Colonic mucosa (tissue), 4 donors: Measurements from ENCODE around the gene PRELID2. TPM values are rescaled to one million over a fixed set of nuclear protein-coding genes. Genes with fewer than 3 reads are reported as not detected.
"Not testable (repeated sequence)": the region's sequence is repeated elsewhere in the genome, so short reads cannot be mapped to it uniquely, and the experiment has no call there.

Experiments
- DNase-seq: peaks from one replicate; pipeline ENCODE4 v3.0.0-alpha.2; 2020
- H3K27ac ChIP-seq: fragments of 200-600 bp; one replicate; pipeline ENCODE4 v1.8.0; 2021
- H3K27me3 ChIP-seq: fragments of 200-600 bp; one replicate; pipeline ENCODE4 v1.8.0; 2021
- H3K36me3 ChIP-seq: fragments of 200-600 bp; one replicate; pipeline ENCODE4 v1.8.0; 2021
- H3K4me1 ChIP-seq: fragments of 200-600 bp; one replicate; pipeline ENCODE4 v1.8.0; 2021; ENCODE audit warnings: mild to moderate bottlenecking
- H3K4me3 ChIP-seq: fragments of 200-600 bp; one replicate; pipeline ENCODE4 v1.8.0; 2021
- H3K9ac ChIP-seq, 2 donors: one replicate each; pipeline ENCODE4 v1.7.0; 2013; ENCODE audit warnings: control low read depth in 2 of 2, low read depth in 2 of 2, low read length in 2 of 2
- H3K9me3 ChIP-seq: fragments of 200-600 bp; one replicate; pipeline ENCODE4 v1.8.0; 2021
- intact Hi-C: fragments of 100-400 bp; cut with DNase I; formaldehyde crosslinking; loops from one replicate; pipeline ENCODE4 v1.14.1; 2022
- total RNA-seq, 2 donors: library from RNA; stranded (reverse); fragmentation: NEBNext Ultra II Directional in 1 of 2; extraction: Animal tissue kit (Norgen Biotek cat#: 25700) in 1 of 2; gene quantifications; one replicate each; pipeline ENCODE4 v1.2.1, GENCODE V29; 2021
- TF ChIP-seq, protein P1 (sequence below): fragments of 200-600 bp; IDR thresholded peaks from one replicate; pipeline ENCODE4 v1.8.0; 2022; ENCODE audit warnings: antibody characterized with exemption, mild to moderate bottlenecking
- donor health status: healthy.
- donor health status: DM: no; HTN: no; CAD: no.
- donor health status: DM: no; HTN: no; CAD: no.

PRELID2 gene
- total RNA-seq, 2 donors from 2014 or later, result 96.2 to 105 TPM

DNA sequence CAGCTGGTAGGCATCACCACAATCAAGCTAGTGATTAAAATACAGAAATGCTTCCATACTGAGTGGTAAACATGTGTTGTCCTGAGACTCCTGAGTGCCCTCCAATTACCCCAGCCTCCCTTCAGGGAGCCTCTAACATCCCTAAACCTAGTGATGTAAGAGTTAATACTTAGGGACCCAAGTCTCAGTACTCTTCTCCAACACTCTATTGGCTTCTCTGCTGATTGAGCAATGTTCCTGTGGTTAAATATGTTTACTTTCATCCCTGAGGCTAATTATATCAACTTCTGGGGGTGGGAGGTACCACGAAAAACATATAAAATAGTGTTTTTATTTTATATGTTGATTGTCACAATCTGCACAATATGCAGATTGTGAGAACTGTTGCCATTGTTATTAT is 32.7 kb upstream of the PRELID2 start:
- Histone ChIP-seq H3K4me3 (no peak overlapping the region), H3K27me3 (no peaks in the 10 kb centered on the region), H3K36me3 (no peaks in the 10 kb centered on the region), H3K9ac (no peak overlapping the region), H3K27ac (no peak overlapping the region), H3K4me1 (no peaks in the 10 kb centered on the region), H3K9me3 (no peaks in the 10 kb centered on the region)
- TF ChIP-seq, protein P1, sequence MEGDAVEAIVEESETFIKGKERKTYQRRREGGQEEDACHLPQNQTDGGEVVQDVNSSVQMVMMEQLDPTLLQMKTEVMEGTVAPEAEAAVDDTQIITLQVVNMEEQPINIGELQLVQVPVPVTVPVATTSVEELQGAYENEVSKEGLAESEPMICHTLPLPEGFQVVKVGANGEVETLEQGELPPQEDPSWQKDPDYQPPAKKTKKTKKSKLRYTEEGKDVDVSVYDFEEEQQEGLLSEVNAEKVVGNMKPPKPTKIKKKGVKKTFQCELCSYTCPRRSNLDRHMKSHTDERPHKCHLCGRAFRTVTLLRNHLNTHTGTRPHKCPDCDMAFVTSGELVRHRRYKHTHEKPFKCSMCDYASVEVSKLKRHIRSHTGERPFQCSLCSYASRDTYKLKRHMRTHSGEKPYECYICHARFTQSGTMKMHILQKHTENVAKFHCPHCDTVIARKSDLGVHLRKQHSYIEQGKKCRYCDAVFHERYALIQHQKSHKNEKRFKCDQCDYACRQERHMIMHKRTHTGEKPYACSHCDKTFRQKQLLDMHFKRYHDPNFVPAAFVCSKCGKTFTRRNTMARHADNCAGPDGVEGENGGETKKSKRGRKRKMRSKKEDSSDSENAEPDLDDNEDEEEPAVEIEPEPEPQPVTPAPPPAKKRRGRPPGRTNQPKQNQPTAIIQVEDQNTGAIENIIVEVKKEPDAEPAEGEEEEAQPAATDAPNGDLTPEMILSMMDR, result no peak
- no peak for DNase-seq
- intact Hi-C loops, result no loop called here

DNA sequence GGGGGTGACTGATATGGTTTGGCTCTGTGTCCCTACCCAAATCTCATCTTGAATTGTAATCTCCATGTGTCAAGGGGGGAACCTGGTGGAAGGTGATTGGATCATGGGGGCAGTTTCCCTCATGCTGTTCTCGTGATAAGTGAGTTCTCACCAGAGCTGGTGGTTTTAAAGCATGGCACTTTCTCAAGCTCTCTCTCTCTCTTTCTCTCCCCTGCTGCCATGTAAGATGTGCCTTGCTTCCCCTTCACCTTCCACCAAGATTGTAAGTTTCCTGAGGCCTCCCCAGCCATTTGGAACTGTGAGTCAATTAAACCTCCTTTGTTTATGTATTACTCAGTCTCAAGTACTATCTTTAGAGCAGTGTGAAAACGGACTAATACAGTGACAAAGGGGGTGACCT is 29.3 kb upstream of the PRELID2 start:
- H3K4me1 ChIP-seq, DNase-seq, intact Hi-C loops: not testable (repeated sequence)

DNA sequence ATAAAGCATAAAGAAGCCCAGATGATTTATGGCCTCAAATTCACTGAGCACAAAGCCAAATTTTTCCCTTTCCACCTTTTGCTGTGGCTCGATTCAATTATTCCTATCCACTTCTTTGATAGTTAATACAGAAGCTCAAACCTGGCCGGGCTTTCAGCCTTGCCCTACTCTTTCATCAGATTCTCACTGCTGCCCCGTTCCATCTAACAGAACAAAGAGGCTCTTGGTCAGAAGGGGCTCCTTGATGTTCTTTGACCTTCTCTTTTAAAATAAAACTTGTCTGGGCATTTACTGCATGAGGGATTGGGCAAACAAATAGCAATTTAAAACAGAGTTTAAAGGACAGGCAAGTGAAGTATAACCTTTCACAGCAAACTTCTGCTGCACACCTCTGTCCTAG is 27.9 kb upstream of the PRELID2 start:
- TF ChIP-seq, protein P1, result no peak
- no peak overlapping the region for H3K9ac ChIP-seq

More for the DNA sequence above, 29.3 kb upstream of the PRELID2 start:
- H3K27ac ChIP-seq, H3K27me3 ChIP-seq, H3K36me3 ChIP-seq, H3K9me3 ChIP-seq, H3K4me3 ChIP-seq, H3K9ac ChIP-seq: not testable (repeated sequence)

DNA sequence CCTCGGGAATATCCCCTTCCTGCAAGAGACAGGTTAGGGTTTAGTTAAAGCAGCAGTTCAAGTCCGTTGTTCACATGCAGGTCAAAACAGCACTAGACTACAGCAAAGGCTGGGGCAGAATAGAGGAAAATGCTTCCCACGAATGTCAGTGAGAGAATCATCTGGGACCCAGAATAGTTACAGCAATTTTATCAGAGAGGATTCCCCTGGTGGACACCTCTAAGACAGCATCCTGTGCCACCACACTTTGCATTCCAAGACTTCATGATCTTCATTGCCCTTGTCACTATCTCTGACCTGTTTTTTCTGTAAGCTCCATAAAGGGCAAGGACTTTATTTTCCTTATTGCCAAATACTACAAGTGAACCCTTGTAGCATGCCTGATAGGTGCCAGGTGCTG is 24.8 kb upstream of the PRELID2 start:
- Histone ChIP-seq H3K27ac (no peak overlapping the region), H3K4me1 (peaks cover 11% of the 10 kb centered on the region), H3K9me3 (no peaks in the 10 kb centered on the region), H3K9ac (no peak overlapping the region), H3K27me3 (no peaks in the 10 kb centered on the region), H3K4me3 (no peak overlapping the region), H3K36me3 (no peaks in the 10 kb centered on the region)
- intact Hi-C loops, result no loop called here
- TF ChIP-seq, protein P1, result no peak
- no peak for DNase-seq

More for the DNA sequence above, 27.9 kb upstream of the PRELID2 start:
- no peaks in the 10 kb centered on the region for H3K36me3 ChIP-seq
- no peaks in the 10 kb centered on the region for H3K4me1 ChIP-seq
- no peak for DNase-seq
- no peaks in the 10 kb centered on the region for H3K9me3 ChIP-seq
- intact Hi-C loops, result no loop called here
- no peak overlapping the region for H3K4me3 ChIP-seq
- no peaks in the 10 kb centered on the region for H3K27me3 ChIP-seq
- H3K27ac ChIP-seq, result no peak overlapping the region

DNA sequence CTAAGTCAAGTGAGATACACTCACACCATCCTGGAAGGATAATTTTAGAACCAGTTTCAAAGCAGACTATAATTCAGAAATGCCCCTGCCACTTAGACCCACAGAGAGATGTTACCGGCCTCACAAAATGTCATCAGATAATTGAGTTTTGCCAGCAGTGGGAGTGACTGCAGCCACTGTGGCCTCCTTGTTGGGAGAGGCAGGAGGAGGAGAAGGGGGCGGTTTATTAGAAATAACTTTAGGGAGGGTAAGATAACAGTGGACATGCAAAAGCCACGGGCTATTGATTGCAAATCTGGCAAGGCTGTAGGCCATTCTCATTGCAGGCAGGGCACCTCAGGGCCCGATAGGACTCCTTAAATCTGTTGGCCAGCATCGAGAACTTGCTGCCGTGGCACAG is 24.3 kb upstream of the PRELID2 start:
- no peak for DNase-seq

DNA sequence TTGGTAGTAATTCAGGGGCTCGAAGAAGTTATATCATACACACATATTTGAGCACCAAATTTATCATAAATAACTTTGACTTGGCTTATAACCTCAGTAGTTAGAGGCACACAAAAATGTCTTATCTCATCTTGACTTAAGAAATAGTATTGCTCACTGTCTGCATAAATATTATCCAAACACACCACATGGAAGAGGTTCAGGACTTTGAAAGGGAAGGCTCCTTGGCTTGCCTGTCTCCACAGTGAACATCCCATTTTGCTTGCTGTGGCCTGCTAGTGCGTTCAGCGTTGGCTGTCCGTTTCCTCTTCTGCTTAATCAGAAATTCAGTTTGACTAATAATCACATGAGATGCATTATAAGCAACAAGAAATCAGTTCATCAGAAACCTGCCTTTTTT is 23.8 kb upstream of the PRELID2 start:
- H3K27ac ChIP-seq, result no peak overlapping the region
- DNase-seq, result no peak
- no peaks in the 10 kb centered on the region for H3K9me3 ChIP-seq
- H3K9ac ChIP-seq, result no peak overlapping the region
- TF ChIP-seq, protein P1, result no peak
- H3K27me3 ChIP-seq, result no peaks in the 10 kb centered on the region
- intact Hi-C loops, result no loop called here
- no peaks in the 10 kb centered on the region for H3K36me3 ChIP-seq
- H3K4me3 ChIP-seq, result no peak overlapping the region
- peaks cover 11% of the 10 kb centered on the region for H3K4me1 ChIP-seq

More for the DNA sequence above, 24.3 kb upstream of the PRELID2 start:
- intact Hi-C loops, result no loop called here
- no peaks in the 10 kb centered on the region for H3K9me3 ChIP-seq
- H3K36me3 ChIP-seq, result no peaks in the 10 kb centered on the region
- H3K27me3 ChIP-seq, result no peaks in the 10 kb centered on the region
- no peak overlapping the region for H3K4me3 ChIP-seq
- TF ChIP-seq, protein P1, result no peak
- H3K9ac ChIP-seq, result no peak overlapping the region
- H3K27ac ChIP-seq, result no peak overlapping the region
- H3K4me1 ChIP-seq, result peaks cover 11% of the 10 kb centered on the region
